HG02588 (cell line): ENCODE data around the gene TACSTD2.
"Not testable (repeated sequence)": the region's sequence is repeated elsewhere in the genome, so short reads cannot be mapped to it uniquely, and the experiment has no call there.

ENCODE experiments used
- ATAC-seq: cut with Tn5 transposase; IDR thresholded peaks from one replicate; pipeline ENCODE4 v1.9.1; 2021; ENCODE audit warnings: mild to moderate bottlenecking, moderate library complexity; ENCODE audit not compliant: unreplicated experiment

The TACSTD2 gene

DNA sequence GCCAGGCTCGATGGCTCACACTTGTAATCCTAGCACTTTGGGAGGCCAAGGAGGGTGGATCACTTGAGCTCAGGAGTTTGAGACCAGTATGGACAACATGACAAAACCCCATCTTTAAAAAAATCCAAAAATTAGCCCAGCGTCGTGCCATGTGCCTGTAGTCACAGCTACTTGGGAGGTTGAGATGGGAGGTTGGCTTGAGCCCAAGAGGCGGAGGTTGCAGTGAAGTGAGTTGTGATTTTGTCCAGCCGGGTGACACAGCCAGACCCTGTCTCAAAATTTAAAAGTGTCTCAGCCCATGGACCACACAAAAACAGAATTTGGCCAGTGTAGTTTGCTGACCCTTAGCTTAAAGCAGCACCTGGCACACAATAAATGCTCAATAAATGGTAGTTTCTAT is 11.3 kb upstream of the TACSTD2 start:
- no peak for ATAC-seq

DNA sequence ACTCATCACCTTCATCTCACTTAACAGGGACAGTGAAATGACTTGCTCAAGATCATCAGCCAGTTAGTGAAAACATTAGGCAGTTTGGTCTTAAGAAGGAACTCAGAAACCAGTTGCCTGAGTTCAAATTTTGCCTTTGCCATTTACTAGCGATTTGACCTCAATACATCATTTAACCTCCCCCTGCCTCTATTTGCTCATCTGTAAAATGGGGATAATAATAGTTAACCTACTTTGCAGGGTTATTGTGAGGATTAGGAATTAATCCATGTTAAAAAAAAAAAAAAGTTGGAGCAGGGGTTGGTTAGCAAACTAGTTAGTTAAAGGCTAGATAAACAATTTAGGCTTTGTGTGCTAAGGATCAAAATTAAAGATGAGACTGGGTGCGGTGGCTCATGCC is 10.6 kb upstream of the TACSTD2 start:
- ATAC-seq = no peak

GRCh38 chr1:58586271-58586670 is 9.2 kb upstream of the TACSTD2 start:
- no peak for ATAC-seq

- ATAC-seq = no peak
Measured at GRCh38 chr1:58585581-58586151, 8.6 kb upstream of the TACSTD2 start.

DNA sequence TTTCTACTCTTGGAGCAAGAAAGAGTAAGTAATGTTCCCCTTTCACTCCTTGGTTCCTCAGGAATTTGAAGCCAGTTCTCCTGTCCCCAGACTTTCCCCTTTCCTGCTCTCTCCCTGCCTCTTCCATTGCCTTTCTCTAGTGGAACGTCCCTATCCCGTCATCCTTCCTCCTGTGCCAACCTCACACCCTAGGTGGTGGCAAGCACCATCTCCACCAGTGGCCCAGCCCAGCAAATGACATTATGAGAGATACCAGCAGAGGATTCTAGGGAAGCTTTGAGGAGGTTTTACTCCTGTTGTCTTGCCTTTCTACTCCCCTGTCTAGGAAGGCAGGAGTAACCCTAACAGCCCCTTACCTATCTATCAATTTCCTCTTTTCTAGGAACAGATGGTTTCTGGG is 8.1 kb upstream of the TACSTD2 start:
- no peak for ATAC-seq

- no peak for ATAC-seq
Measured at GRCh38 chr1:58584082-58584895, 7.2 kb upstream of the TACSTD2 start.

- ATAC-seq = no peak
Measured at GRCh38 chr1:58583496-58583895, 6.4 kb upstream of the TACSTD2 start.

- ATAC-seq = not testable (repeated sequence)
Measured at GRCh38 chr1:58582143-58582542, 5.1 kb upstream of the TACSTD2 start.

DNA sequence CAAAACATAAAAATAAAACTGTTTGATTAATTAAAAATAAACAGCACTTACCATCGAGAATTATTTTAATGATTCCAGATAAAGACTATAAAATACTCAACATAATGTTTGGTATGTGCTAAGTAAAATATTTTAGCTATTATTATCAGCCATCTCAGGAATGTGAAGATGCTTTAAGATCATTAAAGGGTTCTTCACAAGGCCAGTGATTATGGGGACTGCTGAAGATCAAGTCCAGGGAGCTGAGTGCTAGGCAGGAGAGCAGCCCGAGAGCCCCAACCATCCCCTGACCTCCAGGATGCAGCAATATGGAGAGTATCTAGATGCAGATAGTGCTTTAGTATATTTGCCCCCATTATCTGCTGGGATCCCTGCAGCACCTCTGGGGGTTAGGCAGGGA is 4.6 kb upstream of the TACSTD2 start:
- no peak for ATAC-seq

DNA sequence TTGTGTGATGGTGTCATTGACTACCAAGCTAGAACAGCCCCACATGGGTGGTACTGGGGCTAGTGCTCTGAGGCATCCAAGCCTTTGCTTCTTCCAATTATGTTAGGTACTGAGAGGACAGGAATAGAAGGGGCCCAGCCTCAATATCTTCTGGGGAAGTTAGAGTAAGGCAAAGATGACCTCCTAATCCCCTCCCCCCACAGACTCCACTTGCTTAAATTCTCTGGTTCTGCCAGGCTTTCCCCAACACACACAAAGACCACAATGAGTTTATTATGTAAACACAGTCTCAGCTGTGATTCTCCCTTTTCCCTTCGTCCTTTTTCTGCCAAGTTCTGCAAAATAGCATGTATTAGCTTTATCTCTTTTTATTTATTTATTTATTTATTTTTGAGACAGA is 3.1 kb upstream of the TACSTD2 start:
- ATAC-seq = no peak

- ATAC-seq = no peak
Measured at GRCh38 chr1:58577654-58578030, 590 bp upstream of the TACSTD2 start.

GRCh38 chr1:58576325-58576726 is 726 bp downstream of the TACSTD2 start:
- no peak for ATAC-seq

DNA sequence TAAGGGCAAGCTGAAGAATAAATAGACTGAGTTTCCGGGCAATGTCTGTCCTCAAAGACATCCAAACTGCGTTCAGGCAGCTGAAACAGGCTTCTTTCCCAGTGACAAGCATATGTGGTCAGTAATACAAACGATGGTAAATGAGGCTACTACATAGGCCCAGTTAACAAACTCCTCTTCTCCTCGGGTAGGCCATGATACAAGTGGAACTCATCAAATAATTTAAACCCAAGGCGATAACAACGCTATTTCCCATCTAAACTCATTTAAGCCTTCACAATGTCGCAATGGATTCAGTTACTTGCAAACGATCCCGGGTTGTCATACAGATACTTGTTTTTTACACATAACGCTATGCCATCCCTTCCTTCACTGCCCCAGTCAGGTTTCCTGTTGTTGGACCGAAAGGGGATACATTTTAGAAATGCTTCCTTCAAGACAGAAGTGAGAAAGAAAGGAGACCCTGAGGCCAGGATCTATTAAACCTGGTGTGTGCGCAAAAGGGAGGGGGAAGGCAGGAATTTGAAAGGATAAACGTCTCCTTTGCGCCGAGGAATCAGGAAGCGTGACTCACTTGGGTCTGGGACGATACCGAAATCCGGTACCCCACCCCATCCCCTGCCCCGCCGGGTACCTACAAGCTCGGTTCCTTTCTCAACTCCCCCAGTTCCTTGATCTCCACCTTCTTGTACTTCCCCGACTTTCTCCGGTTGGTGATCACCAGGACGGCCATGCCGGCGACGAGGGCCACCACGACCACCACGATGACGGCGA is 1.3 kb downstream of the TACSTD2 start:
- no peak for ATAC-seq

- no peak for ATAC-seq
Measured at GRCh38 chr1:58574816-58575215, 2.2 kb downstream of the TACSTD2 start.

DNA sequence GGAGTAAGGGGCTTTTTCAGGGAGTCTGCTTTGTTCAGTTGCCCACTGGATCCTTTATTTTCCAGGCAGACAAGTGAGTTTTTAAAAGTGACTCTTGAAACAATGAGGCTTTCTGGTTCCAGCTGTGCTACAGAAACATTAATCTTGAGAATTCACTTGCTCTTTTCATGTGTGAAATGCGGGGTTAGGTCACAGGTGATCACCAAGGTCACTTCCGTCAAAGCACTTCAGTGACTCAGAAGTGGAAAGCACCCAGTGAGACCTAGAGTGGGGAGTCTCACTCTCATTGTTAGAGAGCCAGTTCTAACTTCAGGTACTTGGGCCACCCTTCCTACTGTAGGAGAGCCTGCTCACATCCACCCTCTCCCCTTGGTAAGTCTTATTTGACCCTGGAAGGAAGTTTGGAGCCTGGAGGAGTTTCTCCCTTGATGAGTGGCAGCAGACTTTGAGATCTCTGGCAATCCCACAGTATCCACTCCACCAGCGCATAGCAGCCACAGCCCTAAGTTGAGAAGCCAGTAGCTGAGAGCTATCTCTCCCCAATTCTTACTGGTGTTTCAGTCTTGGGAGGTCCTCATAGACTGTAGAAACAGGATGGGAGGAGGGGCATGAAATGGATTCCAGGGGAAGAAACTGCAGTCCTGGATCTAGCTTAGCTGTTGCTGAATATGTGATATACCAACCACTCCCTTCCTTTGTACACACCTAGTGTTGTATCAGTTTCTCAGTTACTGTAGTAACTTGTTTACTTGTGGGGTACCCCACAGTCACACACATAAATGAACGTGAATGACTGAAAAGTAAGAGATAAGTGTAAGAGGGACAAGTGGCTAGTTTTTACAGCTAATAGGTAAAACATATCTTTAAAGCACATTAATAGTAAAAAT is 3.1 kb downstream of the TACSTD2 start:
- peak; percentile 97 for ATAC-seq

GRCh38 chr1:58573138-58573537 is 3.9 kb downstream of the TACSTD2 start:
- ATAC-seq = no peak

- ATAC-seq = no peak
Measured at GRCh38 chr1:58572690-58573089, 4.4 kb downstream of the TACSTD2 start.

- no peak for ATAC-seq
Measured at GRCh38 chr1:58571616-58572015, 5.4 kb downstream of the TACSTD2 start.

GRCh38 chr1:58570817-58571216 is 6.2 kb downstream of the TACSTD2 start:
- ATAC-seq = no peak

DNA sequence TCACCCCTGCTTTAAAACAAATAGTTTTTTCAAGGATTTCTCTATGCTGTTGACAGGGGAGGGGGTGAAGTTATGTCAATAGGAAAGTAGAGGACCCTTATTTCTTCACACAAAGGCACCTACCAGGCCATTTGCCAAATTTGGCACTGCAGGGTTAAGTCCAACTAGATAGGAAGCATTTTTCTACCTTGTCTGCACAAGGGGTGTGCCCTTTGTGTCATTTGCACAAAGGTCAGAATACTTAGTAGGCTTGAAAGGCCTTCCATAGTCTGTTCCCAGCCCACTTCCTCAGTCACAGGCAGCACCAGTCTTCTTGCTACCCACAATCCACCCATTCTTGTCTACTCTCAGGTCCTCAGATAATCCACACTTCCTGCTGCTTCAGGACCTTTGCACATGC is 7.0 kb downstream of the TACSTD2 start:
- no peak for ATAC-seq

- ATAC-seq = no peak
Measured at GRCh38 chr1:58568911-58569310, 8.1 kb downstream of the TACSTD2 start.
